ENCODE results near the gene ALOX15B. TPM values are rescaled to one million over a fixed set of nuclear protein-coding genes. Genes with fewer than 3 reads are reported as not detected.
A peak's percentile ranks its signal among the peaks of the same experiment; 100 is the strongest.

The ALOX15B gene
- total and polyA plus RNA-seq, 2 experiments from 2014 or later = not detected

- H3K4me1 ChIP-seq (ENCODE audit: insufficient read depth) = no peaks in the 10 kb centered on the region
- no peaks in the 10 kb centered on the region for H3K79me2 ChIP-seq (ENCODE audit: insufficient read depth)
- 5 to 8% methylated on average over 47 to 92 of the region's 92 CpGs for WGBS, 2 experiments (ENCODE audit: low coverage in 1 of 2, low lambda C conversion rate in 2 of 2, missing lambda C conversion rate in 2 of 2)
- no peak overlapping the region for H3K27ac ChIP-seq
- H4K20me1 ChIP-seq (ENCODE audit: insufficient read depth) = no peaks in the 10 kb centered on the region
- DNase-seq = peak; percentile 41
- H3K9ac ChIP-seq = no peak overlapping the region
- peak; percentile 53 for TF ChIP-seq EZH2 (IDR thresholded peaks at IDR 0.05; ENCODE audit: insufficient read depth, poor library complexity, severe bottlenecking)
- no peak for TF ChIP-seq EZH2phosphoT487 (IDR thresholded peaks at IDR 0.05; ENCODE audit: insufficient read depth, low read depth)
- no peaks in the 10 kb centered on the region for H3K36me3 ChIP-seq (ENCODE audit: low read depth)
- H3F3A ChIP-seq (ENCODE audit: insufficient read depth) = peaks cover 3% of the 10 kb centered on the region; the same call in 1 of the 2 replicates
- peak overlapping the region; percentile 63 for H2AFZ ChIP-seq
- H3K9me2 ChIP-seq (ENCODE audit: insufficient read depth) = no peaks in the 10 kb centered on the region
- no peak overlapping the region for H3K4me2 ChIP-seq (ENCODE audit: unreplicated experiment)
- no peaks in the 10 kb centered on the region for H3K9me3 ChIP-seq (ENCODE audit: low read depth)
- in situ Hi-C loops (cut with MboI) = no loop called here
- H3K4me3 ChIP-seq = no peak overlapping the region; the same call in 1 of the 2 replicates
- H3K27me3 ChIP-seq (replicated peaks; ENCODE audit: insufficient read depth) = peaks cover 46% of the 10 kb centered on the region
Observed at GRCh38 chr17:8002721-8003593, 35.9 kb upstream of the ALOX15B start.

- in situ Hi-C loops (cut with MboI) = no loop called here
- Histone ChIP-seq H3F3A (ENCODE audit: insufficient read depth) (peaks cover 3% of the 10 kb centered on the region; the same call in 1 of the 2 replicates), H2AFZ (peak overlapping the region; percentile 63), H3K4me1 (ENCODE audit: insufficient read depth) (no peaks in the 10 kb centered on the region), H3K9ac (no peak overlapping the region), H4K20me1 (ENCODE audit: insufficient read depth) (no peaks in the 10 kb centered on the region), H3K4me2 (ENCODE audit: unreplicated experiment) (no peak overlapping the region), H3K9me3 (ENCODE audit: low read depth) (no peaks in the 10 kb centered on the region), H3K27me3 (replicated peaks; ENCODE audit: insufficient read depth) (peaks cover 44% of the 10 kb centered on the region), H3K27ac (no peak overlapping the region), H3K36me3 (ENCODE audit: low read depth) (no peaks in the 10 kb centered on the region), H3K9me2 (ENCODE audit: insufficient read depth) (no peaks in the 10 kb centered on the region), H3K4me3 (no peak overlapping the region; the same call in 1 of the 2 replicates), H3K79me2 (ENCODE audit: insufficient read depth) (no peaks in the 10 kb centered on the region)
- no peak for TF ChIP-seq EZH2 (IDR thresholded peaks at IDR 0.05; ENCODE audit: insufficient read depth, poor library complexity, severe bottlenecking)
- TF ChIP-seq EZH2phosphoT487 (IDR thresholded peaks at IDR 0.05; ENCODE audit: insufficient read depth, low read depth) = no peak
- DNase-seq = no peak
- WGBS, 2 experiments (ENCODE audit: low coverage in 1 of 2, low lambda C conversion rate in 2 of 2, missing lambda C conversion rate in 2 of 2) = 52 to 56% methylated on average over 37 to 44 of the region's 44 CpGs
Observed at GRCh38 chr17:8003594-8004181, 35.2 kb upstream of the ALOX15B start.

- Histone ChIP-seq H3K4me2 (ENCODE audit: unreplicated experiment) (peak overlapping the region; percentile 43), H3K4me1 (ENCODE audit: insufficient read depth) (no peaks in the 10 kb centered on the region), H3K27me3 (replicated peaks; ENCODE audit: insufficient read depth) (peaks cover 32% of the 10 kb centered on the region), H3K4me3 (no peak overlapping the region), H3K79me2 (ENCODE audit: insufficient read depth) (no peaks in the 10 kb centered on the region), H3K36me3 (ENCODE audit: low read depth) (no peaks in the 10 kb centered on the region), H3K9ac (no peak overlapping the region), H3K27ac (0 out of 2 replicates have a peak overlapping the region, but pooled peaks have one; percentile 13), H4K20me1 (ENCODE audit: insufficient read depth) (no peaks in the 10 kb centered on the region), H2AFZ (no peak overlapping the region; the same call in 1 of the 2 replicates), H3F3A (ENCODE audit: insufficient read depth) (peaks cover 3% of the 10 kb centered on the region; the same call in 1 of the 2 replicates), H3K9me2 (ENCODE audit: insufficient read depth) (no peaks in the 10 kb centered on the region), H3K9me3 (ENCODE audit: low read depth) (no peaks in the 10 kb centered on the region)
- TF ChIP-seq EZH2phosphoT487 (IDR thresholded peaks at IDR 0.05; ENCODE audit: insufficient read depth, low read depth) (no peak), EZH2 (IDR thresholded peaks at IDR 0.05; ENCODE audit: insufficient read depth, poor library complexity, severe bottlenecking) (no peak)
- in situ Hi-C loops (cut with MboI) = no loop called here
- 74% methylated on average over 6 of the region's 6 CpGs for WGBS, 2 experiments (ENCODE audit: low coverage in 1 of 2, low lambda C conversion rate in 2 of 2, missing lambda C conversion rate in 2 of 2)
- peak; percentile 83 for DNase-seq
Observed at GRCh38 chr17:8004899-8005298, 34.0 kb upstream of the ALOX15B start.

GRCh38 chr17:8005357-8005756 is 33.5 kb upstream of the ALOX15B start:
- Histone ChIP-seq H3K9me3 (ENCODE audit: low read depth) (no peaks in the 10 kb centered on the region), H3K79me2 (ENCODE audit: insufficient read depth) (no peaks in the 10 kb centered on the region), H3K4me3 (no peak overlapping the region), H3F3A (ENCODE audit: insufficient read depth) (peaks cover 3% of the 10 kb centered on the region; the same call in 1 of the 2 replicates), H3K4me1 (ENCODE audit: insufficient read depth) (no peaks in the 10 kb centered on the region), H3K27ac (0 out of 2 replicates have a peak overlapping the region, but pooled peaks have one; percentile 13), H2AFZ (no peak overlapping the region; the same call in 1 of the 2 replicates), H3K9me2 (ENCODE audit: insufficient read depth) (no peaks in the 10 kb centered on the region), H4K20me1 (ENCODE audit: insufficient read depth) (no peaks in the 10 kb centered on the region), H3K4me2 (ENCODE audit: unreplicated experiment) (no peak overlapping the region), H3K36me3 (ENCODE audit: low read depth) (no peaks in the 10 kb centered on the region), H3K9ac (no peak overlapping the region), H3K27me3 (replicated peaks; ENCODE audit: insufficient read depth) (peaks cover 31% of the 10 kb centered on the region)
- in situ Hi-C loops (cut with MboI) = no loop called here
- DNase-seq = peak; percentile 49
- TF ChIP-seq EZH2phosphoT487 (IDR thresholded peaks at IDR 0.05; ENCODE audit: insufficient read depth, low read depth) (no peak), EZH2 (IDR thresholded peaks at IDR 0.05; ENCODE audit: insufficient read depth, poor library complexity, severe bottlenecking) (no peak)
- WGBS, 2 experiments (ENCODE audit: low coverage in 1 of 2, low lambda C conversion rate in 2 of 2, missing lambda C conversion rate in 2 of 2) = 43 to 59% methylated on average over 1 of the region's 1 CpG
